NCI-H345 treated with DMSO at 0.1 percent for 48 hours (cell line): ENCODE measurements around the gene ZNF574.

Source experiments
- DNase-seq: peaks from one replicate; lab custom pipeline; 2025; ENCODE audit not compliant: unreplicated experiment; lab: John Stamatoyannopoulos, UW

The ZNF574 gene

GRCh38 chr19:42079886-42080763 lies 4.2 kb downstream of the ZNF574 start:
- DNase-seq: no peak

- DNase-seq: no peak
These were observed 4.9 kb downstream of the ZNF574 start for GRCh38 chr19:42080764-42081375.

GRCh38 chr19:42081584-42082203 lies 5.7 kb downstream of the ZNF574 start:
- DNase-seq: no peak

DNA sequence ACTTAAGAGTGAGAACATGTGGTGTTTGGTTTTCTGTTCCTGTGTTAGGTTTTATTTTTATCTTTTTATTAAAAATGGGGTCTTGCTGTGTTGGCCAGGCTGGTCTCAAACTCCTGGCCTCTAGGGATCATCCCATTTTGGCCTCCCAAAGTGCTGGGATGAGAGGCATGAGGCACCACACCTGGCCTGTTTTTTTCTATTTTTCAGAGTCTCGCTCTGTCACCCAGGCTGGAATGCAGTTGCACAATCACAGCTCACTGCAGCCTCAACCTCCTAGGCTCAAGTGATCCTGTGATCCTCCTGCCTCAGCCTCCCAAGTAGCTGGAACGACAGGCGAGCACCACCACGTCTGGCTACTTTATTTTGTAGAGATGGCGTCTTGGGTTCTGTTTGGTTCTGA lies 7.6 kb downstream of the ZNF574 start:
- no peak for DNase-seq

DNA sequence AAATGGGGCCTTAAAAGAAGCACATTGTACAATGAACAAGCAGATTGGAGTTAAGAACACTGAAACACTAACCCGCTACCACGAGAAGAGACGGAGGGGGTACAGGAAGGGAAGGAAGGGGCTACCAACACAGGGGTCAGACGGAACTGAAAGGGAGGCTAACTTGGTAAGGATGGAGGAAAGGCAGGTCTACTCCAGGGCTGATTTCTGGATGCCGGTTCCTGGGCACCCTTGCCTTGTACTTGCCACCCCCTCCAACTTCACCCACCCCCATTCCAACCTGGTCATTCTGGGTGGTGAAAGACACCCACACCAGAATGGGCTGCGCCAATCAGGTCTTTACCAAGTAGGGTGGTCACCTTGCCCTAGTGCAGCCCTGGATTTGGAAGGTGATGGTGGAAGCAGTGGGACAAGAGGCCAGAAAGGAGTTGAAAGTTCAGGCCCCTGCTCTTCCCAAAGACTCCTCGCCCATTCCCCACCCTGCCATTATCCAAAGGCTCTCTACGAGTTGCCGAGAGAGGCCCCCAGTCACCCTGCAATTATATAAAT lies 10.3 kb downstream of the ZNF574 start:
- DNase-seq: no peak

GRCh38 chr19:42086770-42087550 lies 11.0 kb downstream of the ZNF574 start:
- no peak for DNase-seq

GRCh38 chr19:42088471-42089190 lies 12.7 kb downstream of the ZNF574 start:
- no peak for DNase-seq

DNA sequence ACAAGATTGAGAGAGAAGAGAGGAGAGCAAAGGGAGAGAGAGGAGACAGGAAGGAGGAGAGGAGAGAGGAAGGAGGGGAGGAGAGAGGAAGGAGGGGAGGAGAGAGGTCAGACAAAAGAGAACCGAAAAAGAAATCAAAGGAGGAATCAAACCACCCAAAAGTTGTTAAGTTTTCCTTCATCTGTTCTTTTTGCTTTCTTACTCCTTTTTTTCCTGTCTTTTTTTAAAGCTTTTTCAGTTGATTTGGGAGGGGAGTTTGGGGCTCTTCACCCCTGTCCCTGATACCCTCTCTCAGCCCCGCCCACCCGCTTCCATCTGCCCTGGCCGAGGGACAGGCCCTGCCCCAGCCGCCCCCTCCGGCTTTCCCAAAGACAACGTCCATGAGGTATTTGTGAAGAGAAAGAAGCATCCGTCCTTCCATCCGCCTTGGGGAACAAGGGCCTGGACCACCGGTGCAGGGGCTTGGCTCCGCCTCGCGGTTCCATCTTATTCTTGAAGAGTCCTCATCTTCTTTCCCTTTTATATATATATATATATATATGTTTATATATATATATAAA lies 13.3 kb downstream of the ZNF574 start:
- no peak for DNase-seq

DNA sequence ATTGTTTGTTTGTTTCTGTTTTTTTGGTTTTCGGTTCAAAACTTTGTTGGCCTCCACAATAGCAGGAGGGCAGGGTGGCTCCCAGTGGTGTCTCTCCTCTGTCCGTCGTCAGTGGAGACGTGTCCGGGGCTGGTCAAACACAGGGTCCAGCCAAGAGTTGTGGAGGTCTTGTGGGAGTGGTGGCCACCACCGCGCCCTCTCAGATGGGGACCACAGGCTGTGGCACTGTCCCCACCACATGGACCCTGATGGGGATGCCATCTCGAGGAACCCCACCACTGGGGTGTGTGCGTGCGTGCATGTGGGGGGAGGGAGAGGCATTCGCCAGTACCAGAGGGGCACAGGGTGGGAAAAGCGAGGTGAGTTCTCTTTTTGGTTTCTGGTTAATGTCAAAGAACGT lies 13.8 kb downstream of the ZNF574 start:
- DNase-seq: no peak

DNA sequence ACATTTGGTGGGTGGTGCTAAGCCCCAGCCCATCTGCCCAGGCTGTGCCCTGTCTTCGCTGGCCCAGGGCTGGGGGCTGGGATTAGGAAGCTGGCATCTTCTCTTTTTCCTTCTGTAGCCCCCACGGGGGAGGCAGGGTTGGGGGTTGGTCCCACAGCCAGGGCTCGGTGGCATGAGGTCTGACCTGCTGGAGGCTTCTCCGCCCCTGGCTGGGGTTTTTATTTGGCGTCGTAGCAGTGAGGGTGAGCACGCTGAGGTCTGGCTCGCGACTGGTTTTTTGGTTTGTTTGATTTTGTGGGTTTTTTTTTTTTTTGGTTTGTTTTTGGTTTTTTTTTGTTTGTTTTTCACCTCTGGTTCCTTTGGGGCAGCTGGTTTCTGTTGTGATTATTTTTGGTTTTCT lies 14.7 kb downstream of the ZNF574 start:
- no peak for DNase-seq

DNA sequence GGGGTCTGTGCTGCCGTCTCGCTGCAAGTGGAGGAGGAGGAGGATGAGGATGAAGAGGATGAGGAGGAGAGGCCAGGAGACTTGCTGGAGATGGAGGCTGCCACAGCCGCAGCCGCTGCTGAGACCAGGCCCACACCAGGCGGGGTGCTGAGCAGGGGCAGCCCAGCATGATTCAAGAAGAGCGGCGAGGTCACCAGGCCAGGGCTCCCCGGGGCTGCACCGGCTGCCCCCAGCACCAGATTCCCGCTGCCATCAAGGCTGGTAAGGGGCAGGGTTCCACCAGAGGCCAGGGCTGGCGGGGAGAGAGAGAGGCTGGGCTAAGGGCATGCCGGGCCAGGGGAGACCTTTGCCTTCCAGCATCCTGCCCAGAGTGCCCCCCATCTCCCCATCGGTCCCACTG lies 15.3 kb downstream of the ZNF574 start:
- DNase-seq: no peak

- DNase-seq: no peak
These were observed 15.8 kb downstream of the ZNF574 start for GRCh38 chr19:42091742-42092141.

DNA sequence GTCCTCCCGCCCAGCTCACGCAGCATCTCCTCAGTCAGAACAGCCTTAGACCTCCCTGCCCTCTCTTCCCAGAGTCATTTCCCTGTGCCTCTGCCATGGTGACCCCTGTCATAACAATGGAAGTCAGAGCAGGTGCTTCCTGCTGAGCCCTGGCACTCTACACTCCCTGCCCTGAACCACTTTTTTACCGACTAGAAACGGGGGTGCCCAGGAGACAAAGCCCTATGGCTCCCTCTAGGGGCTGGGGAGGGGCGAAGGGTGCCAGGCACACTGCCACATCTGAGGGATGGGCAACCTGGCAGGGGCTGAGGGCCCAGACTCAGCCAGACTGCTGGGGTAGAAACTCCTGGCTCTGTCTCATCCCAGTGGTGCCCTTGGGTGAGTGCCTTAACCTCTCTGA lies 16.4 kb downstream of the ZNF574 start:
- no peak for DNase-seq

DNA sequence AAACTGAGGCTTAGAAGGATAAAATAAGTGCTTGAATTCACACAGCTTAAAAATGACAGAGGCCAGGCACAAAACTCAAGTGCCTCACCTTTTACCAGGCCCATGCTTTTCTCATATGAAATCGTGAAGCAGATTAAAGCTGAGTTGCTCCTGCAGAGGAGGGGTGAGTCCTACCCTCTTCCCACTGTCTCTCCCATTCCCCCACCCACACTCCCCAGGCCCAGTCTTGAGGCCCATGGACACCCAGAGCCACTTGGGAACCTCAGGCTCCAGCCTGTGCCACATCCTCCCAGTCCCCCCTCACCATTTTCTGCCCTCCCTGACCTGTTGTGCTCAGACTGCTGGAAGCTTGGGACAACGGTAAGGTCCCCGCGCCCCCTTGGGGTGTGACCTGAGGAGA lies 17.5 kb downstream of the ZNF574 start:
- DNase-seq: no peak

DNA sequence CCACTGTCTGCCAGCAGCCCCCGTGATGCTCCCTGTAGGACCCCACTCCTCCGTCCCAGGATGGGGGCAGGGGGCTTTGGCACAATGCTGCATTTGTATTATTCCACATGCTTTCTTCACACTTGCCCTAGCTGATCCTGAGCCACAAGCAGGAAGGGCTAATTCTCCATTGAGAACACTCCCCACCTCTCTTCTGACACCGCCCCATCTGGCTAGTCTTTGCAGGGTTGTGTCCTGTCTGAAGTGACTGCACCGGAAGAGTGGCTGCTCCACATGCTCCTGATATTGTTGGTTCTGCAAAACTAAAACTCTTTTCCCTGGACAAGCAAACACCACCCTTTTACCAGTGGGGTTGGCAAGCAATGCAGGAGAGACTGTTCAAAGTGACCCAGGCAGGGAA lies 18.0 kb downstream of the ZNF574 start:
- DNase-seq: no peak

GRCh38 chr19:42095142-42095813 lies 19.3 kb downstream of the ZNF574 start:
- DNase-seq: no peak

GRCh38 chr19:42095814-42096230 lies 19.9 kb downstream of the ZNF574 start:
- no peak for DNase-seq

- DNase-seq: no peak
These were observed 20.4 kb downstream of the ZNF574 start for GRCh38 chr19:42096255-42096837.

DNA sequence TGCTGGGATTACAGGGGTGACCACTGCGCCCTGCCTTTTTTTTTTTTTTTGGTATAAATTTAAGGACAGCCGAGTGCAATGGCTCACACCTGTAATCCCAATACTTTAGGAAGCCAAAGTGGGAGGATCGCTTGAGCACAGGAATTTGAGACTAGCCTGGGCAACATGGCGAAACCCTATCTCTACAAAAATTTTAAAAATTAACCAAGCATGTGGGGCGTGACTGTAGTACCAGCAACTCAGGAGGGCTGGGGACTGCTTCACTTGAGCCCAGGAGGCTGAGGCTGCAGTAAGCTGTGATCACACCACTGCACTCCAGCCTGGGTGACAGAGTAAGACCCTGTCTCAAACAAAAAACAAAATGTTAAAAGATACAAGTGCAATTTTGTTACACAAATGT lies 21.5 kb downstream of the ZNF574 start:
- no peak for DNase-seq
